IMR-90 (cell line): ENCODE results near the gene ZBTB7B. TPM values are rescaled to one million over a fixed set of nuclear protein-coding genes. Genes with fewer than 3 reads are reported as not detected.

ENCODE experiments used
- ATAC-seq: fragments of 200-7000 bp; cut with Tn5 transposase; 2 replicates; pipeline ENCODE4 v1.9.1; 2020; ENCODE audit warnings: low read depth, mild to moderate bottlenecking, moderate library complexity
- BruUV-seq: library from RNA; stranded (reverse); fragments of 400-500 nt; replicated peaks from 2 replicates; lab custom pipeline; 2021; lab: Mats Ljungman, UMichigan
- CTCF ChIA-PET: fragments of 300-600 bp; formaldehyde crosslinking; extraction: SDS; loops from one replicate; lab custom pipeline; 2021; ENCODE audit warnings: antibody characterized with exemption; lab: Yijun Ruan, JAX
- POLR2A ChIA-PET: fragments of 300-600 bp; sonication (Branson Sonifier 250); formaldehyde crosslinking; loops from one replicate; lab custom pipeline; 2022; ENCODE audit warnings: antibody characterized with exemption; ENCODE audit not compliant: unreplicated experiment; lab: Charles Lee
- DNase-seq: peaks from one replicate; pipeline ENCODE4 v3.0.0; 2013
- H2AFZ ChIP-seq: replicated peaks from 2 replicates; pipeline ENCODE3; 2013; ENCODE audit warnings: low read length, mild to moderate bottlenecking; ENCODE audit not compliant: poor library complexity
- H2AK5ac ChIP-seq: 2 replicates; pipeline ENCODE4 v1.6.1; 2013; ENCODE audit warnings: low read depth, low read length, inconsistent platforms
- H2AK9ac ChIP-seq: replicated peaks from 2 replicates; pipeline ENCODE3; 2013; ENCODE audit warnings: mild to moderate bottlenecking, low read depth, low read length, moderate library complexity; ENCODE audit not compliant: poor library complexity
- H2BK120ac ChIP-seq: 2 replicates; pipeline ENCODE4 v1.6.1; 2013; ENCODE audit warnings: low read depth, low read length, inconsistent platforms
- H2BK15ac ChIP-seq: 3 replicates; pipeline ENCODE4 v1.6.1; 2013; ENCODE audit warnings: low read depth, low read length, inconsistent platforms
- H2BK20ac ChIP-seq: 2 replicates; pipeline ENCODE4 v1.6.1; 2013; ENCODE audit warnings: low read depth, mild to moderate bottlenecking, inconsistent platforms, low read length, moderate library complexity
- H2BK5ac ChIP-seq: 2 replicates; pipeline ENCODE4 v1.6.1; 2013; ENCODE audit warnings: mild to moderate bottlenecking, low read depth, low read length, inconsistent platforms; ENCODE audit not compliant: poor library complexity, severe bottlenecking
- H3K14ac ChIP-seq: replicated peaks from 2 replicates; pipeline ENCODE4 v1.6.1; 2013; ENCODE audit warnings: low read depth, low read length, inconsistent platforms
- H3K18ac ChIP-seq: 2 replicates; pipeline ENCODE4 v1.6.1; 2013; ENCODE audit warnings: low read depth, low read length, control low read depth
- H3K23ac ChIP-seq: 2 replicates; pipeline ENCODE4 v1.6.1; 2013; ENCODE audit warnings: low read depth, low read length, inconsistent platforms
- H3K27ac ChIP-seq: 2 replicates; pipeline ENCODE4 v1.5.1; 2013; ENCODE audit warnings: mild to moderate bottlenecking, control low read depth, low read length; ENCODE audit not compliant: insufficient read depth
- H3K27me3 ChIP-seq: 2 replicates; pipeline ENCODE4 v1.6.1; 2013; ENCODE audit warnings: low read length; ENCODE audit not compliant: control insufficient read depth, insufficient read depth
- H3K36me3 ChIP-seq: 2 replicates; pipeline ENCODE4 v1.6.1; 2013; ENCODE audit warnings: low read length, mixed read lengths; ENCODE audit not compliant: control insufficient read depth, insufficient read depth
- H3K4ac ChIP-seq: 2 replicates; pipeline ENCODE4 v1.6.1; 2013; ENCODE audit warnings: low read depth, low read length, inconsistent platforms
- H3K4me1 ChIP-seq: 2 replicates; pipeline ENCODE4 v1.6.1; 2013; ENCODE audit warnings: low read length, mixed read lengths; ENCODE audit not compliant: control insufficient read depth, insufficient read depth
- H3K4me2 ChIP-seq: 2 replicates; pipeline ENCODE4 v1.6.1; 2013; ENCODE audit warnings: low read depth, mild to moderate bottlenecking, control low read depth, low read length, moderate library complexity
- H3K4me3 ChIP-seq: 2 replicates; pipeline ENCODE4 v1.5.1; 2013; ENCODE audit warnings: low read depth, mild to moderate bottlenecking, control low read depth, low read length, moderate library complexity; ENCODE audit not compliant: insufficient read depth
- H3K56ac ChIP-seq: 2 replicates; pipeline ENCODE4 v1.6.1; 2013; ENCODE audit warnings: low read length, inconsistent platforms; ENCODE audit not compliant: insufficient read depth; ENCODE audit errors: extremely low read depth
- H3K79me1 ChIP-seq, 2 experiments: 2 replicates each; pipeline ENCODE4 v1.6.1; 2013; ENCODE audit warnings: low read length in 2 of 2, inconsistent platforms in 1 of 2, low read depth in 1 of 2
- H3K9ac ChIP-seq: 2 replicates; pipeline ENCODE4 v1.6.1; 2013; ENCODE audit warnings: low read depth, low read length, control low read depth
- H3K9me1 ChIP-seq: 2 replicates; pipeline ENCODE4 v1.6.1; 2013; ENCODE audit warnings: low read length, inconsistent platforms; ENCODE audit not compliant: insufficient read depth
- H3K9me3 ChIP-seq: 2 replicates; pipeline ENCODE4 v1.6.1; 2013; ENCODE audit warnings: low read length; ENCODE audit not compliant: control insufficient read depth, insufficient read depth
- H4K20me1 ChIP-seq: 2 replicates; pipeline ENCODE4 v1.6.1; 2013; ENCODE audit warnings: low read length, inconsistent platforms; ENCODE audit not compliant: insufficient read depth
- H4K5ac ChIP-seq: 2 replicates; pipeline ENCODE4 v1.6.1; 2013; ENCODE audit warnings: mild to moderate bottlenecking, low read depth, low read length, control low read depth
- H4K8ac ChIP-seq, 2 experiments: 2 replicates each; pipeline ENCODE4 v1.6.1; 2013; ENCODE audit warnings: low read depth in 2 of 2, low read length in 2 of 2, control low read depth in 1 of 2, inconsistent platforms in 1 of 2
- H4K91ac ChIP-seq: 2 replicates; pipeline ENCODE4 v1.6.1; 2013; ENCODE audit warnings: low read depth, low read length, inconsistent platforms; ENCODE audit not compliant: insufficient read depth
- BHLHE40 ChIP-seq: fragments of 150-350 bp; IDR thresholded peaks from 2 replicates; pipeline ENCODE4 v1.6.1; 2016; ENCODE audit warnings: mild to moderate bottlenecking, low read depth, low read length
- CEBPB ChIP-seq: IDR thresholded peaks from 2 replicates; pipeline ENCODE4 v1.6.1; 2012; ENCODE audit warnings: low read depth, low read length, improper control_type of control experiment
- CHD1 ChIP-seq: IDR thresholded peaks from 2 replicates; pipeline ENCODE4 v1.6.1; 2012; ENCODE audit warnings: low read depth, low read length, improper control_type of control experiment
- CTCF ChIP-seq: conservative IDR thresholded peaks from 2 replicates; pipeline ENCODE4 v1.5.1; 2012; ENCODE audit warnings: mild to moderate bottlenecking, low read depth, low read length, improper control_type of control experiment
- ELK1 ChIP-seq: fragments of 150-350 bp; IDR thresholded peaks from 2 replicates; pipeline ENCODE4 v1.6.1; 2016; ENCODE audit warnings: low read depth, mild to moderate bottlenecking, low read length, moderate library complexity, borderline replicate concordance
- FOS ChIP-seq: fragments of 150-350 bp; IDR thresholded peaks from 2 replicates; pipeline ENCODE4 v1.6.1; 2016; ENCODE audit warnings: low read depth, low read length
- MAFK ChIP-seq: IDR thresholded peaks from 2 replicates; pipeline ENCODE4 v1.6.1; 2012; ENCODE audit warnings: low read depth, low read length, improper control_type of control experiment
- MAZ ChIP-seq: IDR thresholded peaks from 2 replicates; pipeline ENCODE4 v1.6.1; 2012; ENCODE audit warnings: low read depth, mild to moderate bottlenecking, low read length, improper control_type of control experiment, moderate library complexity, borderline replicate concordance
- NFE2L2 ChIP-seq: fragments of 150-350 bp; IDR thresholded peaks from 2 replicates; pipeline ENCODE4 v1.6.1; 2016; ENCODE audit warnings: low read depth, mild to moderate bottlenecking, low read length
- POLR2A ChIP-seq: IDR thresholded peaks from 2 replicates; pipeline ENCODE4 v1.6.1; 2012; ENCODE audit warnings: mild to moderate bottlenecking, low read depth, low read length
- RAD21 ChIP-seq: IDR thresholded peaks from 2 replicates; pipeline ENCODE4 v1.6.1; 2012; ENCODE audit warnings: low read length, improper control_type of control experiment
- SMC3 ChIP-seq: fragments of 150-350 bp; IDR thresholded peaks from 2 replicates; pipeline ENCODE4 v1.6.1; 2016; ENCODE audit warnings: low read depth, mild to moderate bottlenecking, antibody characterized with exemption, low read length, moderate library complexity
- USF2 ChIP-seq: fragments of 150-350 bp; IDR thresholded peaks from 2 replicates; pipeline ENCODE4 v1.6.1; 2017; ENCODE audit warnings: mild to moderate bottlenecking, antibody characterized with exemption, low read length, low read depth
- WGBS, 2 experiments: methylation state at CpG; one replicate each; pipeline versions ENCODE4 v1.1.5 to v1.1.7; 2013; ENCODE audit warnings: missing lambda C conversion rate in 2 of 2; ENCODE audit not compliant: insufficient read length in 1 of 2; ENCODE audit errors: extremely low coverage in 2 of 2; 5-methylcytosine and 5-hydroxymethylcytosine counted together
- dilution Hi-C: fragments of 300-500 bp; cut with HindIII; formaldehyde crosslinking; loops from one replicate; pipeline ENCODE4 v1.14.3; 2018; ENCODE audit warnings: low sequenced_read_pairs; ENCODE audit not compliant: unreplicated experiment
- in situ Hi-C: fragments of 300-500 bp; cut with MboI; formaldehyde crosslinking; loops from 3 replicates; pipeline ENCODE4 v1.14.3; 2019; ENCODE audit warnings: low sequenced_read_pairs, inconsistent platforms, mixed read lengths
- intact Hi-C: fragments of 100-400 bp; cut with micrococcal nuclease; formaldehyde crosslinking; loops from 2 replicates; pipeline ENCODE4 v1.10.0; 2022
- polyA plus RNA-seq, 3 experiments: library from polyadenylated mRNA; depleted of rRNA; stranded (reverse); fragments of >200 nt; gene quantifications; 2 replicates each; pipeline ENCODE4 v1.2.3, GENCODE V29; 2012; ENCODE audit warnings: low replicate concordance in 1 of 3
- total RNA-seq: library from RNA; depleted of rRNA; stranded (reverse); fragments of >200 nt; gene quantifications from 2 replicates; pipeline ENCODE4 v1.2.3, GENCODE V29; 2012

Gene ZBTB7B
- total and polyA plus RNA-seq, 2 of the 4 experiments (the other 2 are of a cell fraction): 7.7 to 17.4 TPM

GRCh38 chr1:155000726-155001424 lies 1.7 kb upstream of the ZBTB7B start:
- peak overlapping the region; percentile 99 for H2AK9ac ChIP-seq
- no TSS peak for BruUV-seq
- POLR2A ChIA-PET: interaction anchor here (0.6 kb wide), 1 partner anchor 273 kb away, joined by 3 read pairs; the partner anchor contains the start of gene CLK2
- no peak for TF ChIP-seq CHD1
- TF ChIP-seq RAD21: no peak
- TF ChIP-seq CEBPB: no peak
- TF ChIP-seq USF2: no peak
- no peak; the same call in 1 of the 2 replicates for TF ChIP-seq POLR2A
- TF ChIP-seq MAFK: no peak
- TF ChIP-seq ELK1: no peak
- TF ChIP-seq NFE2L2: no peak
- 0 out of 2 replicates have a peak, but pooled peaks have one; percentile 10 for TF ChIP-seq SMC3
- peak; percentile 5; the same call in 1 of the 2 replicates for TF ChIP-seq CTCF
- TF ChIP-seq MAZ: peak; percentile 83
- TF ChIP-seq FOS: peak; percentile 73
- 0 out of 2 replicates have a peak, but pooled peaks have one; percentile 3 for TF ChIP-seq BHLHE40

More at GRCh38 chr1:155000726-155001424, 1.7 kb upstream of the ZBTB7B start:
- Histone ChIP-seq H2AK5ac (peak overlapping the region; percentile 97), H4K5ac (peak overlapping the region; percentile 46; the same call in 1 of the 2 replicates), H4K8ac (peak overlapping the region; percentile 11 to 91; a peak in 3 of 4 replicates), H3K4me2 (peak overlapping the region; percentile 94), H3K9ac (peak overlapping the region; percentile 78), H4K91ac (peak overlapping the region; percentile 80), H3K9me3 (no peaks in the 10 kb centered on the region), H3K27ac (peak overlapping the region; percentile 94), H3K4ac (peak overlapping the region; percentile 93), H3K18ac (peak overlapping the region; percentile 48; the same call in 1 of the 2 replicates), H3K56ac (peak overlapping the region; percentile 82), H2BK15ac (peak overlapping the region; percentile 49; the same call in 2 of the 3 replicates), H2AFZ (peak overlapping the region; percentile 92), H3K79me1 (peaks cover 14 to 50% of the 10 kb centered on the region in 2 experiments), H2BK120ac (peak overlapping the region; percentile 81), H3K27me3 (no peaks in the 10 kb centered on the region), H3K4me1 (peaks cover 21% of the 10 kb centered on the region), H2BK20ac (no peak overlapping the region; the same call in 1 of the 2 replicates), H3K4me3 (peak overlapping the region; percentile 75), H4K20me1 (no peaks in the 10 kb centered on the region), H3K14ac (peak overlapping the region; percentile 88; the same call in 1 of the 2 replicates), H3K23ac (peak overlapping the region; percentile 90), H2BK5ac (peak overlapping the region; percentile 94), H3K36me3 (no peaks in the 10 kb centered on the region), H3K9me1 (peaks cover 8% of the 10 kb centered on the region)
- ATAC-seq (peak; percentile 50), DNase-seq (peak; percentile 77)
- WGBS, 2 experiments: 0% methylated on average over 3 of the region's 43 CpGs; no CpG with 5 or more reads in 1 of the 2 experiments
- intact Hi-C loops: loop anchor here (1.0 to 5.0 kb wide), 3 partner anchors 29 to 64 kb away; partner anchors contain the start of genes ADAM15 and PMVK
- CTCF ChIA-PET: interaction anchor here (0.9 kb wide), 1 partner anchor 30 kb away, joined by 4 read pairs; the partner anchor contains the start of gene SHC1
- in situ Hi-C loops: no loop called here
- dilution Hi-C loops: no loop called here
